H9 (cell line): ENCODE results near the gene NPAS2. TPM values are rescaled to one million over a fixed set of nuclear protein-coding genes. Genes with fewer than 3 reads are reported as not detected.
A peak's percentile ranks its signal among the peaks of the same experiment; 100 is the strongest.

ENCODE experiments used
- DNase-seq: peaks from one replicate; pipeline ENCODE4 v3.0.0-alpha.2; 2017
- H2AFZ ChIP-seq: one replicate; pipeline ENCODE4 v1.6.1; 2013; ENCODE audit warnings: mild to moderate bottlenecking, low read length, control low read depth, moderate library complexity
- H2AK5ac ChIP-seq: 2 replicates; pipeline ENCODE4 v1.6.1; 2013; ENCODE audit warnings: low read length, control low read depth, mixed read lengths; ENCODE audit not compliant: insufficient read length
- H2BK120ac ChIP-seq: one replicate; pipeline ENCODE4 v1.6.1; 2013; ENCODE audit warnings: low read depth, mild to moderate bottlenecking, low read length, control low read depth, inconsistent platforms; ENCODE audit not compliant: poor library complexity, severe bottlenecking
- H2BK12ac ChIP-seq: 2 replicates; pipeline ENCODE4 v1.6.1; 2013; ENCODE audit warnings: low read length, control low read depth, mixed read lengths, low read depth; ENCODE audit not compliant: insufficient read length
- H2BK15ac ChIP-seq: 2 replicates; pipeline ENCODE4 v1.6.1; 2013; ENCODE audit warnings: low read depth, low read length, control low read depth
- H2BK20ac ChIP-seq: one replicate; pipeline ENCODE4 v1.6.1; 2013; ENCODE audit warnings: low read depth, mild to moderate bottlenecking, low read length, control low read depth, inconsistent platforms; ENCODE audit not compliant: poor library complexity, severe bottlenecking
- H2BK5ac ChIP-seq: 2 replicates; pipeline ENCODE4 v1.6.1; 2013; ENCODE audit warnings: low read length, control low read depth, mixed read lengths; ENCODE audit not compliant: insufficient read length
- H3K14ac ChIP-seq: 2 replicates; pipeline ENCODE4 v1.6.1; 2013; ENCODE audit warnings: low read length, control low read depth; ENCODE audit not compliant: insufficient read depth
- H3K18ac ChIP-seq: 2 replicates; pipeline ENCODE4 v1.6.1; 2013; ENCODE audit warnings: low read depth, mild to moderate bottlenecking, mixed read lengths, low read length, control low read depth; ENCODE audit not compliant: insufficient read length
- H3K23ac ChIP-seq: 2 replicates; pipeline ENCODE4 v1.6.1; 2013; ENCODE audit warnings: low read length, control low read depth, mixed read lengths, low read depth; ENCODE audit not compliant: insufficient read length
- H3K23me2 ChIP-seq: 2 replicates; pipeline ENCODE4 v1.6.1; 2013; ENCODE audit warnings: low read depth, mild to moderate bottlenecking, mixed read lengths, low read length, control low read depth; ENCODE audit not compliant: insufficient read length, poor library complexity, severe bottlenecking
- H3K27ac ChIP-seq: 2 replicates; pipeline ENCODE4 v1.5.1; 2013; ENCODE audit warnings: low read length, control low read depth, mixed read lengths, low read depth; ENCODE audit not compliant: insufficient read length
- H3K27me3 ChIP-seq: 2 replicates; pipeline ENCODE4 v1.6.1; 2013; ENCODE audit warnings: low read length, control low read depth, inconsistent platforms; ENCODE audit not compliant: insufficient read depth
- H3K4ac ChIP-seq: 2 replicates; pipeline ENCODE4 v1.6.1; 2013; ENCODE audit warnings: low read depth, mild to moderate bottlenecking, control low read depth, inconsistent platforms, low read length, moderate library complexity
- H3K4me1 ChIP-seq: 2 replicates; pipeline ENCODE4 v1.6.1; 2013; ENCODE audit warnings: low read length, control low read depth, inconsistent platforms; ENCODE audit not compliant: insufficient read depth
- H3K4me2 ChIP-seq: 2 replicates; pipeline ENCODE4 v1.6.1; 2013; ENCODE audit warnings: low read length, control low read depth, mixed read lengths; ENCODE audit not compliant: insufficient read length, insufficient read depth
- H3K56ac ChIP-seq: 2 replicates; pipeline ENCODE4 v1.6.1; 2013; ENCODE audit warnings: low read depth, mild to moderate bottlenecking, mixed read lengths, low read length, control low read depth; ENCODE audit not compliant: insufficient read length
- H3K79me1 ChIP-seq: 2 replicates; pipeline ENCODE4 v1.6.1; 2013; ENCODE audit warnings: low read depth, mild to moderate bottlenecking, moderate library complexity, low read length, control low read depth, inconsistent platforms; ENCODE audit not compliant: insufficient read depth, poor library complexity, severe bottlenecking
- H3K79me2 ChIP-seq: 2 replicates; pipeline ENCODE4 v1.6.1; 2013; ENCODE audit warnings: low read length, control low read depth, inconsistent platforms; ENCODE audit not compliant: insufficient read depth
- H3K9ac ChIP-seq: 2 replicates; pipeline ENCODE4 v1.6.1; 2013; ENCODE audit warnings: low read length, control low read depth, mixed read lengths; ENCODE audit not compliant: insufficient read length; ENCODE audit errors: extremely low read depth
- H3K9me3 ChIP-seq: one replicate; pipeline ENCODE4 v1.6.1; 2013; ENCODE audit warnings: low read depth, low read length, inconsistent platforms; ENCODE audit not compliant: control insufficient read depth
- H3T11ph ChIP-seq: one replicate; pipeline ENCODE4 v1.6.1; 2013; ENCODE audit warnings: mild to moderate bottlenecking, low read length, control low read depth, inconsistent platforms
- H4K20me1 ChIP-seq: one replicate; pipeline ENCODE4 v1.6.1; 2013; ENCODE audit not compliant: control insufficient read depth, insufficient read length, insufficient read depth
- H4K5ac ChIP-seq: 2 replicates; pipeline ENCODE4 v1.6.1; 2013; ENCODE audit warnings: low read depth, mild to moderate bottlenecking, mixed read lengths, low read length, control low read depth; ENCODE audit not compliant: insufficient read length
- H4K8ac ChIP-seq: replicated peaks from 2 replicates; pipeline ENCODE4 v1.6.1; 2013; ENCODE audit warnings: low read length, control low read depth, mixed read lengths, low read depth; ENCODE audit not compliant: insufficient read length
- H4K91ac ChIP-seq: 2 replicates; pipeline ENCODE4 v1.6.1; 2013; ENCODE audit warnings: low read depth, mild to moderate bottlenecking, moderate library complexity, mixed read lengths, low read length, control low read depth; ENCODE audit not compliant: insufficient read length
- H3K27ac Mint-ChIP-seq, 3 experiments: 2 replicates in 2 of 3; 3 replicates in 1 of 3; pipeline ENCODE4 v1.8.0; 2020 to 2021; ENCODE audit warnings: mixed read lengths in 3 of 3, mild to moderate bottlenecking in 1 of 3, moderate library complexity in 1 of 3
- H3K27me3 Mint-ChIP-seq: 2 replicates; pipeline ENCODE4 v1.8.0; 2021; ENCODE audit warnings: low read depth, mild to moderate bottlenecking, moderate library complexity, mixed read lengths
- H3K36me3 Mint-ChIP-seq, 3 experiments: 2 replicates in 2 of 3; 3 replicates in 1 of 3; pipeline ENCODE4 v1.8.0; 2020 to 2021; ENCODE audit warnings: low read depth in 3 of 3, mixed read lengths in 3 of 3; ENCODE audit not compliant: insufficient read depth in 1 of 3
- H3K4me1 Mint-ChIP-seq, 2 experiments: 2 replicates each; pipeline ENCODE4 v1.8.0; 2020; ENCODE audit warnings: mixed read lengths in 2 of 2
- H3K4me3 Mint-ChIP-seq, 2 experiments: 2 replicates in 1 of 2; 3 replicates in 1 of 2; pipeline ENCODE4 v1.8.0; 2020 to 2021; ENCODE audit warnings: mild to moderate bottlenecking in 2 of 2, mixed read lengths in 2 of 2, moderate library complexity in 1 of 2
- H3K9me3 Mint-ChIP-seq, 2 experiments: 2 replicates in 1 of 2; 3 replicates in 1 of 2; pipeline ENCODE4 v1.8.0; 2020; ENCODE audit warnings: mild to moderate bottlenecking in 2 of 2, mixed read lengths in 2 of 2, moderate library complexity in 1 of 2
- CTCF ChIP-seq: fragments of 200-600 bp; sonication (generic); conservative IDR thresholded peaks from 3 replicates; pipeline ENCODE4 v1.8.0; 2021; ENCODE audit warnings: antibody characterized with exemption, mild to moderate bottlenecking
- WGBS: extraction: QIAGEN DNeasy Blood & Tissue Kit; methylation state at CpG from one replicate; pipeline ENCODE4 v1.1.7; 2013; ENCODE audit warnings: missing lambda C conversion rate, low lambda C conversion rate, mixed read lengths; ENCODE audit not compliant: insufficient read length; ENCODE audit errors: extremely low coverage; 5-methylcytosine and 5-hydroxymethylcytosine counted together
- total RNA-seq: library from RNA; stranded (reverse); gene quantifications from 2 replicates; pipeline ENCODE4 v1.2.1, GENCODE V29; 2021

The NPAS2 gene
- total RNA-seq, 1 experiment from 2014 or later, result 1.3 TPM

- H2BK15ac ChIP-seq, result no peak within 1 kb of the TSS
- peak within 1 kb of the TSS; percentile 3 for H4K91ac ChIP-seq
- H3K36me3 Mint-ChIP-seq, result peaks cover 44 to 46% (median 45%) of the 10 kb centered on the region in 3 experiments
Measured at GRCh38 chr2:101001691-101002561, 182.0 kb downstream of the NPAS2 start, which contains the start of gene RPL31. TSS of gene RPL31 (plus strand) at chr2:101002289. CDS start at chr2:101002702, 413 bp downstream.

More at GRCh38 chr2:101001691-101002561, 182.0 kb downstream of the NPAS2 start, which contains the start of gene RPL31:
- DNase-seq, result peak; percentile 97
- Mint-ChIP-seq H3K27me3 (peaks cover 11% of the 10 kb centered on the region), H3K27ac (peak within 1 kb of the TSS; percentile 97 to 99 (median 98)), H3K4me1 (peaks cover 29 to 37% of the 10 kb centered on the region in 2 experiments), H3K9me3 (peaks cover 5% of the 10 kb centered on the region in 2 experiments; a peak in 4 of 5 replicates), H3K4me3 (peak within 1 kb of the TSS; percentile 87 to 98)
- Histone ChIP-seq H3K18ac (peak within 1 kb of the TSS; percentile 89), H4K5ac (peak within 1 kb of the TSS; percentile 14), H3K4me1 (peaks cover 3% of the 10 kb centered on the region; the same call in 1 of the 2 replicates), H2AFZ (no peak within 1 kb of the TSS), H4K8ac (no peak within 1 kb of the TSS), H3K27ac (no peak within 1 kb of the TSS), H3T11ph (no peak within 1 kb of the TSS), H4K20me1 (no peaks in the 10 kb centered on the region), H3K9ac (peak within 1 kb of the TSS; percentile 96), H3K79me2 (peaks cover 15% of the 10 kb centered on the region; the same call in 1 of the 2 replicates), H3K4me2 (peak within 1 kb of the TSS; percentile 83), H3K56ac (peak within 1 kb of the TSS; percentile 70), H3K14ac (peak within 1 kb of the TSS; percentile 96), H3K4ac (peak within 1 kb of the TSS; percentile 3; the same call in 1 of the 2 replicates), H2BK20ac (no peak within 1 kb of the TSS), H3K23ac (no peak within 1 kb of the TSS), H2AK5ac (no peak within 1 kb of the TSS), H3K79me1 (no peaks in the 10 kb centered on the region), H3K27me3 (no peaks in the 10 kb centered on the region), H3K9me3 (no peaks in the 10 kb centered on the region), H2BK120ac (no peak within 1 kb of the TSS), H2BK12ac (no peak within 1 kb of the TSS), H2BK5ac (peak within 1 kb of the TSS; percentile 7), H3K23me2 (peaks cover 8% of the 10 kb centered on the region)
- no CpG with 5 or more reads among the region's 59 CpGs for WGBS
- TF ChIP-seq CTCF, result no peak
